ENCODE results near the gene AR. TPM values are rescaled to one million over a fixed set of nuclear protein-coding genes. Genes with fewer than 3 reads are reported as not detected.

The AR gene
- polyA plus RNA-seq, 1 donor (not counting 4 experiments of a cell fraction or from before 2014, with no cell fraction given) = 0.47 TPM

- no peak overlapping the region for H3K27ac ChIP-seq (ENCODE audit: control insufficient read depth, insufficient read depth, low read length)
- H4K20me1 ChIP-seq (ENCODE audit: control insufficient read depth, extremely low read depth, insufficient read depth, low read length) = no peaks in the 10 kb centered on the region
- TF ChIP-seq CTCF (optimal IDR thresholded peaks at IDR 0.05 in 1 of 3, IDR thresholded peaks at IDR 0.05 in 1 of 3, conservative IDR thresholded peaks at IDR 0.05 in 1 of 3; ENCODE audit: extremely low read depth in 1 of 3, insufficient read depth in 2 of 3, low read length in 3 of 3) (no peak), EZH2 (IDR thresholded peaks at IDR 0.05; ENCODE audit: low read length) (no peak)
- H3K4me3 ChIP-seq (ENCODE audit: control insufficient read depth in 2 of 3, extremely low read depth in 1 of 3, insufficient read depth in 2 of 3, low read depth in 1 of 3, low read length in 3 of 3) = no peak overlapping the region
- H3K79me2 ChIP-seq (ENCODE audit: control insufficient read depth, insufficient read depth, low read length) = no peaks in the 10 kb centered on the region
- no peak for FAIRE-seq
- no peak overlapping the region for H2AFZ ChIP-seq (ENCODE audit: control insufficient read depth, low read length)
- H3K9me1 ChIP-seq (ENCODE audit: control insufficient read depth, extremely low read depth, insufficient read depth, low read length) = no peaks in the 10 kb centered on the region
- dilution Hi-C loops (cut with MboI; ENCODE audit: extremely low pct_ligation_motif_present, low sequenced_read_pairs) = no loop called here
- H3K9me3 ChIP-seq (ENCODE audit: control insufficient read depth, low read depth, low read length) = no peaks in the 10 kb centered on the region
- H3K36me3 ChIP-seq (ENCODE audit: control insufficient read depth in 2 of 2, extremely low read depth in 1 of 2, insufficient read depth in 2 of 2, low read length in 2 of 2) = no peaks in the 10 kb centered on the region
- no peak overlapping the region for H3K9ac ChIP-seq (ENCODE audit: control insufficient read depth, extremely low read depth, insufficient read depth, low read length)
- no peaks in the 10 kb centered on the region for H3K4me1 ChIP-seq (ENCODE audit: control insufficient read depth, extremely low read depth, insufficient read depth, low read length)
- no peaks in the 10 kb centered on the region for H3K27me3 ChIP-seq (ENCODE audit: control insufficient read depth, extremely low read depth, insufficient read depth, low read length)
- no peak for DNase-seq (ENCODE audit: low read depth, low spot score)
- no peak overlapping the region for H3K4me2 ChIP-seq (ENCODE audit: control insufficient read depth, extremely low read depth, insufficient read depth, low read depth, low read length)
Observed at GRCh38 chrX:67723580-67724351, 179.9 kb downstream of the AR start.

- Histone ChIP-seq H3K4me3 (ENCODE audit: control insufficient read depth in 2 of 3, extremely low read depth in 1 of 3, insufficient read depth in 2 of 3, low read depth in 1 of 3, low read length in 3 of 3) (no peak overlapping the region), H2AFZ (ENCODE audit: control insufficient read depth, low read length) (no peak overlapping the region), H3K9me3 (ENCODE audit: control insufficient read depth, low read depth, low read length) (no peaks in the 10 kb centered on the region), H3K4me2 (ENCODE audit: control insufficient read depth, extremely low read depth, insufficient read depth, low read depth, low read length) (no peak overlapping the region), H3K4me1 (ENCODE audit: control insufficient read depth, extremely low read depth, insufficient read depth, low read length) (no peaks in the 10 kb centered on the region), H3K27ac (ENCODE audit: control insufficient read depth, insufficient read depth, low read length) (no peak overlapping the region), H4K20me1 (ENCODE audit: control insufficient read depth, extremely low read depth, insufficient read depth, low read length) (no peaks in the 10 kb centered on the region), H3K27me3 (ENCODE audit: control insufficient read depth, extremely low read depth, insufficient read depth, low read length) (no peaks in the 10 kb centered on the region), H3K9me1 (ENCODE audit: control insufficient read depth, extremely low read depth, insufficient read depth, low read length) (no peaks in the 10 kb centered on the region), H3K9ac (ENCODE audit: control insufficient read depth, extremely low read depth, insufficient read depth, low read length) (no peak overlapping the region), H3K36me3 (ENCODE audit: control insufficient read depth in 2 of 2, extremely low read depth in 1 of 2, insufficient read depth in 2 of 2, low read length in 2 of 2) (no peaks in the 10 kb centered on the region), H3K79me2 (ENCODE audit: control insufficient read depth, insufficient read depth, low read length) (no peaks in the 10 kb centered on the region)
- dilution Hi-C loops (cut with MboI; ENCODE audit: extremely low pct_ligation_motif_present, low sequenced_read_pairs) = no loop called here
- no peak for DNase-seq (ENCODE audit: low read depth, low spot score)
- TF ChIP-seq CTCF (optimal IDR thresholded peaks at IDR 0.05 in 1 of 3, IDR thresholded peaks at IDR 0.05 in 1 of 3, conservative IDR thresholded peaks at IDR 0.05 in 1 of 3; ENCODE audit: extremely low read depth in 1 of 3, insufficient read depth in 2 of 3, low read length in 3 of 3) (no peak), EZH2 (IDR thresholded peaks at IDR 0.05; ENCODE audit: low read length) (no peak)
- no peak for FAIRE-seq
Observed at GRCh38 chrX:67724359-67725110, 180.7 kb downstream of the AR start.
